ENCODE data around the gene FAM217A. TPM values are rescaled to one million over a fixed set of nuclear protein-coding genes. Genes with fewer than 3 reads are reported as not detected.

FAM217A gene
- total and polyA plus RNA-seq, 2 of the 13 experiments (the other 11 are each of a cell fraction or from before 2014, with no cell fraction given) = not detected

DNA sequence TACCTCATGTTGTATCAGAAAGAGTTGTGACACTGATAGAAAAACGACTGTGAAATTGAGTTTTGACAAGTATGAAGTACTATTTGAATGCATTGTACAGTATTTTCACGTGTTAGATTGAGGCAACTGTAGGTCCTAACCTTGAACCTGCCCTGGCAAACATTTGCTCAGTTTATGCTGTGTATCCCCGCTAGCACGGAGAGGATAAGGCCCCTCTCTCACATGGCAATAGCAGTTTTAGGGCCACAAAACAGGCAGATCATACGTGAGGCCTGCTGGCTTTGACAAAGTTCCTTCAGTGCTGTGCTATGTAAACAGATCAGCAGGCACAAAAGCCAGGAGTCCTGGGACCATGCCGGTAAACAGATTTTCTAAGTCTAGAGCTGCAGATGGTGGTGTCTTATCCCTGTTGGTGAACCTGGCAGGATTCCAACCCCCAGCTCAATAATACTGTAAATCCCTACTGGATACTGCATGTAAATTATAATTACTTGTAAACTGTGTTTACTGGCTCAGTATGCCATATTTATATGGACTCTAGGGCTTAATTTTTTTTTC is 23.8 kb upstream of the FAM217A start (continued):
- TF ChIP-seq, protein P1, sequence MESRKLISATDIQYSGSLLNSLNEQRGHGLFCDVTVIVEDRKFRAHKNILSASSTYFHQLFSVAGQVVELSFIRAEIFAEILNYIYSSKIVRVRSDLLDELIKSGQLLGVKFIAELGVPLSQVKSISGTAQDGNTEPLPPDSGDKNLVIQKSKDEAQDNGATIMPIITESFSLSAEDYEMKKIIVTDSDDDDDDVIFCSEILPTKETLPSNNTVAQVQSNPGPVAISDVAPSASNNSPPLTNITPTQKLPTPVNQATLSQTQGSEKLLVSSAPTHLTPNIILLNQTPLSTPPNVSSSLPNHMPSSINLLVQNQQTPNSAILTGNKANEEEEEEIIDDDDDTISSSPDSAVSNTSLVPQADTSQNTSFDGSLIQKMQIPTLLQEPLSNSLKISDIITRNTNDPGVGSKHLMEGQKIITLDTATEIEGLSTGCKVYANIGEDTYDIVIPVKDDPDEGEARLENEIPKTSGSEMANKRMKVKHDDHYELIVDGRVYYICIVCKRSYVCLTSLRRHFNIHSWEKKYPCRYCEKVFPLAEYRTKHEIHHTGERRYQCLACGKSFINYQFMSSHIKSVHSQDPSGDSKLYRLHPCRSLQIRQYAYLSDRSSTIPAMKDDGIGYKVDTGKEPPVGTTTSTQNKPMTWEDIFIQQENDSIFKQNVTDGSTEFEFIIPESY (CRISPR knock-in tag; IDR thresholded peaks at IDR 0.05) = peak; percentile 79
- TF ChIP-seq ZSCAN9 (CRISPR knock-in tag; IDR thresholded peaks at IDR 0.05; ENCODE audit: borderline replicate concordance) = peak; percentile 95; the same call in 1 of the 2 replicates
- TF ChIP-seq ZNF101 (CRISPR knock-in tag; IDR thresholded peaks at IDR 0.05; ENCODE audit: borderline replicate concordance, low read depth) = no peak
- no peak for TF ChIP-seq RORA (CRISPR knock-in tag; IDR thresholded peaks at IDR 0.05)
- no peak for TF ChIP-seq ELK4 (CRISPR knock-in tag; IDR thresholded peaks at IDR 0.05; ENCODE audit: borderline replicate concordance)
- TF ChIP-seq ZNF337 (CRISPR knock-in tag; IDR thresholded peaks at IDR 0.05; ENCODE audit: borderline replicate concordance, low read depth) = peak; percentile 79; the same call in 1 of the 2 replicates
- TF ChIP-seq ZNF430 (CRISPR knock-in tag; IDR thresholded peaks at IDR 0.05) = 0 out of 2 replicates have a peak, but pooled peaks have one; percentile 82
- 0 out of 2 replicates have a peak, but pooled peaks have one; percentile 34 for TF ChIP-seq KLF12 (CRISPR knock-in tag; IDR thresholded peaks at IDR 0.05; ENCODE audit: borderline replicate concordance)
- no peak for TF ChIP-seq ZNF577 (CRISPR knock-in tag; IDR thresholded peaks at IDR 0.05; ENCODE audit: borderline replicate concordance, low read depth)
- TF ChIP-seq TBL1XR1 (IDR thresholded peaks at IDR 0.05; ENCODE audit: borderline replicate concordance, low read length, partially characterized antibody) = peak; percentile 83
- TF ChIP-seq, protein P2, sequence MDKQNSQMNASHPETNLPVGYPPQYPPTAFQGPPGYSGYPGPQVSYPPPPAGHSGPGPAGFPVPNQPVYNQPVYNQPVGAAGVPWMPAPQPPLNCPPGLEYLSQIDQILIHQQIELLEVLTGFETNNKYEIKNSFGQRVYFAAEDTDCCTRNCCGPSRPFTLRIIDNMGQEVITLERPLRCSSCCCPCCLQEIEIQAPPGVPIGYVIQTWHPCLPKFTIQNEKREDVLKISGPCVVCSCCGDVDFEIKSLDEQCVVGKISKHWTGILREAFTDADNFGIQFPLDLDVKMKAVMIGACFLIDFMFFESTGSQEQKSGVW (CRISPR knock-in tag; IDR thresholded peaks at IDR 0.05; ENCODE audit: borderline replicate concordance) = no peak; the same call in 1 of the 2 replicates
- TF ChIP-seq, protein P3, sequence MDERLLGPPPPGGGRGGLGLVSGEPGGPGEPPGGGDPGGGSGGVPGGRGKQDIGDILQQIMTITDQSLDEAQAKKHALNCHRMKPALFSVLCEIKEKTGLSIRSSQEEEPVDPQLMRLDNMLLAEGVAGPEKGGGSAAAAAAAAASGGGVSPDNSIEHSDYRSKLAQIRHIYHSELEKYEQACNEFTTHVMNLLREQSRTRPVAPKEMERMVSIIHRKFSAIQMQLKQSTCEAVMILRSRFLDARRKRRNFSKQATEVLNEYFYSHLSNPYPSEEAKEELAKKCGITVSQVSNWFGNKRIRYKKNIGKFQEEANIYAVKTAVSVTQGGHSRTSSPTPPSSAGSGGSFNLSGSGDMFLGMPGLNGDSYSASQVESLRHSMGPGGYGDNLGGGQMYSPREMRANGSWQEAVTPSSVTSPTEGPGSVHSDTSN (CRISPR knock-in tag; IDR thresholded peaks at IDR 0.05) = no peak
- TF ChIP-seq ZNF879 (CRISPR knock-in tag; IDR thresholded peaks at IDR 0.05) = no peak
- TF ChIP-seq ZFAT (CRISPR knock-in tag; conservative IDR thresholded peaks at IDR 0.05) = no peak
- TF ChIP-seq, protein P4, sequence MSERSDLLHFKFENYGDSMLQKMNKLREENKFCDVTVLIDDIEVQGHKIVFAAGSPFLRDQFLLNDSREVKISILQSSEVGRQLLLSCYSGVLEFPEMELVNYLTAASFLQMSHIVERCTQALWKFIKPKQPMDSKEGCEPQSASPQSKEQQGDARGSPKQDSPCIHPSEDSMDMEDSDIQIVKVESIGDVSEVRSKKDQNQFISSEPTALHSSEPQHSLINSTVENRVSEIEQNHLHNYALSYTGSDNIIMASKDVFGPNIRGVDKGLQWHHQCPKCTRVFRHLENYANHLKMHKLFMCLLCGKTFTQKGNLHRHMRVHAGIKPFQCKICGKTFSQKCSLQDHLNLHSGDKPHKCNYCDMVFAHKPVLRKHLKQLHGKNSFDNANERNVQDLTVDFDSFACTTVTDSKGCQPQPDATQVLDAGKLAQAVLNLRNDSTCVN (CRISPR knock-in tag; IDR thresholded peaks at IDR 0.05; ENCODE audit: borderline replicate concordance) = peak; percentile 86
- peak; percentile 92 for TF ChIP-seq ZNF441 (CRISPR knock-in tag; IDR thresholded peaks at IDR 0.05; ENCODE audit: borderline replicate concordance)

Data from HepG2 (cell line).